HuH-7.5 (cell line): ENCODE results near the gene CIT.
"Not testable (repeated sequence)": the region's sequence is repeated elsewhere in the genome, so short reads cannot be mapped to it uniquely, and the experiment has no call there.

Source experiments
- DNase-seq: peaks from one replicate; pipeline ENCODE4 v3.0.0; 2011; ENCODE audit warnings: low spot score

The CIT gene

GRCh38 chr12:119742700-119743099 lies 134.4 kb downstream of the CIT start:
- DNase-seq: no peak

GRCh38 chr12:119740830-119741229 lies 136.3 kb downstream of the CIT start:
- no peak for DNase-seq

GRCh38 chr12:119735079-119735478 lies 142.0 kb downstream of the CIT start:
- DNase-seq: no peak

DNA sequence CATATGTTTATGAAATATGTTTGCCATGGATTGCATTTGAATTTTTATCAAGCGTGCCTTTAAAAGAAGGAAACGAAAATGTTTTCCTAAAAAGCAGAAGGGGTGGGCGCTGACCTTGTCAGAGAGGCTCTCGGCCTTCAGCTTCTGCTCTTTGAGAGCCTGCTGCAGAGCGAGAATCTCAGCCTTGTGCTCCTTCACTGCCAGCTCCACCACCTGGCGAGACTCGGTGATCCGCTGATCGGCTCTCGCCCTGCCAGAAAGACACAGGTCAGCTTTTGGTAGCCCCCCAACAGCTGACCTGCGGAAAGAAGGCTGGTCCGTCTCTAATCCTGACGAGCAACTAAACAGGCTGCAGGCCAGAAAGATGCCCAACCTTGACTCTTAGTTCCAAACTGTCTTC lies 146.7 kb downstream of the CIT start:
- no peak for DNase-seq

DNA sequence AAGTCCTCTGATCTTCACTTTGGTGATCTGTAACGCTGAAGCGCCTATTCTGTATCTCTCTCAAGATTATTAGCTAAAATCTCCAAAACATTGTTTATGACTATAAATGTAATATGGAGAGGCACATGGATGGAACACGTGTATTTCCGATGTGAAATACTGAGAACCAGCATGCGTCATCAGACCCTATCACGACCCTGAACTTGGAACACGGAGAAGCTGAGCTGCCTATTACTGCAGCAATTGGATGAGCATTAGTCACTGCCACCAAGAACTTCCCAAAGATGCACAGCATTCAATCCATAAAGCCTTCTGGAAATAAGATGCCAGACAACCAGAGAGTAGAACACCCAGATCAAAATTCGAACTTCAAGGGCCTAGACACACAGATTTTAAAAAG lies 147.2 kb downstream of the CIT start:
- DNase-seq: no peak

DNA sequence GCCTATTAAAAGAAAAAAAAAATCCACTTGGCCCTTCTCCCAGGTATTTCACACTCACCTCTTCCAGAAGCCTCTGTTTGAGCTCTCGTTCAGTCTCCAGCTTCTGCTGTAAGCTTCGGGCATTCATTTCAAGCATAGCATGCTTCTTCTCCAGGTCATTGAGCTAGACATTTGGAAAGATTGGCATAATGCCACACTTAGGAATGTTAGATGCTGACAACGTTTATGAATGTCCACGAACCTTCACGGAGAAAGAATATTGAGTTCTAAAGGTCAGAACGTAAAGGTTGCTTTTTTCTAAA lies 148.7 kb downstream of the CIT start:
- no peak for DNase-seq

DNA sequence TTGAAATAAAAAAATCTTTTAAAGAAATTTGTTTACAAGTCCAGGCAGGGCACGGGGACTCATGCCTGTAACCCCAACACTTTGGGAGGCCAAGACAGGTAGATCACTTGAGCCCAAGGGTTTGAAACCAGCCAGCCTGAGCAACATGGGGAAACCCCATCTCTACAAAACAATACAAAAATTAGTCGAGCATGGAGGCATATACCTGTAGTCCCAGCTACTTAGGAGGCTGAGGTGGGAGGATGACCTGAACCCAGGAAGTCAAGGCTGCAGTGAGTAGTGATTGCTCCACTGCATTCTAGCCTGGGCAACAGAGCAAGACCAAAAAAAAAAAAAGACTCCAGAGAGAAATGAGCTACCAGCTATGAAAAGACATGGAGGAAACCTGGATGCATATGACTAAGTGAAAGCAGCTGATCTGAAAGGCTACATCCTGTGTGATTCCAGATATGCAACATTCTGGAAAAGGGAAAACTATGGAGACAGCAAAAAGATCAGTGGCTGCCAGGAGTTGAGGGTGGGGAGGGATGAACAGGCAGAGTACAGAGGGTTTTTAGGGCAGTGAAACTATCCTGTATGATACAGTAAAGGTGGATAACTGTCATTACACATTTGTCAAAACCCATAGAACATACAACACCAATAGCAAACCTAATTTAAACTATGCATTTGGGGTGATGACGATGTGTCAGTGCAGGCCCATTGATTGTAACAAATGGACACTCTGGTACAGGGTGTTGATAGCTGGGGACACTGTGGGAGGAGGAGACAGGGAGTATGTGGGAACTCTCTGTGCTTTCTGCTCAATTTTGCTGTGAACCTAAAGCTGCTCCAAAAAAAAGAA lies 149.3 kb downstream of the CIT start:
- no peak for DNase-seq

- DNase-seq: no peak
Observed at GRCh38 chr12:119725523-119725922, 151.6 kb downstream of the CIT start.

DNA sequence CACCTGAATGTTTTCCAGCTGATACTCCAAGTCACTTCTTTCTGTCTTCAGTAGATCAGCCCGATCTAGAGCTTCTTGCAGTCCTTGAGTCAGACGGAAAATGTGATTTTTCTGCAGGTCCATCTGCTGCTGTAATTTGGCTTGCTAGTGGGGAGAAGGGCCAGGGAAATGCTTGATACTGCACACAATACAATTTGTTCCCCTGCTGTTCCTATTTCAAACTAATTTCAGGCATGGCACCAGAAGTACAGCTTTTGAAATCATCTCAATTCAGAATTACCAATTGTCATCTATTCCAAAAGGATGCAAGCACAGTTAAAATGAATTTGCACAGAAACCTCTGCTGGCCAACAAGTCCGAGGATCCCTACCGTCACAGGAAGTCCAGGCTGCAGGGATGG lies 155.8 kb downstream of the CIT start:
- DNase-seq: no peak

GRCh38 chr12:119720349-119720748 lies 156.8 kb downstream of the CIT start:
- no peak for DNase-seq

DNA sequence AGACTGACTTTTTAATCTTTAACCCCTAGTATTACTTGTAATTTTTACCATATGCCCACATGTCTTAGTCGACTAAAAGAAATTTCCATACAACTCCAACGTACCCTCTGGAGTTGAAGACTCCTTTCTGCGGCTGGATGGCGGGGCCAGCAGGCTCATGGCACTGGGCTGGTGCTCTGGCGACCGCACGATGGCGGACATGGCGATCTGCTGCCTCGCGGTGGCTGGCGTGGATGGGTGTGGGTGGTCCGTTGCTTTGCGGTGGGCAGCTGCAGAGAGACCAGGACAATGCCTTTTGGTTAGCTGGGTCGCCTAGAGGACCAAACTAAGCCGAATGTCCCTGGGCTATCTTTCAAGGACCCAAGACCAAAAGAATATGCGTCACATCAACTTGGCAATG lies 159.0 kb downstream of the CIT start:
- DNase-seq: no peak

- no peak for DNase-seq
Observed at GRCh38 chr12:119715268-119715620, 161.9 kb downstream of the CIT start.

GRCh38 chr12:119714614-119715267 lies 162.4 kb downstream of the CIT start:
- no peak for DNase-seq

DNA sequence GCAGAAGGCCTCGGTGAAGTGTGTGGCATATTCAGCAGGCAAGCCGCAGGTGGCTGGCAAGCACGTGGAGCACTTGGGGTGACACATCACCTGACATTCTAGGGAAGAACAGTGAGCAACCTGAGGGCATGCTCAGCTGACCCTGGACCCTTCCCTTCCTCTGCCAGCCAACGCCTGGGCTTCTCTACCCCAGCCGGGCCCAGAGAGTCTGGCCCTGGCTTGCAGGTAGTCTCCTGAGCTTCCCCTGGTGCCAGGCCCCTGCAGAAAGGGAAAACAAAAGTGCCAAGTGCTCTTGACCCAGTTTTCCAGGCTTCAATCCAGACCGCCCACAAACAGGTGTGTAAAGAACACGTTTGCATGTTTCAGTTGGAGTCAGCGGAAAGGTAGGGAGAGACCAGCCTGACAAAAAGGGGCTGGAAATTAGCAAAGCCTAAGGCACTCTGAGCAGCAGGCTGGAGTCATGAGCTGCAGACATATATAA lies 163.5 kb downstream of the CIT start:
- DNase-seq: no peak

GRCh38 chr12:119712721-119713120 lies 164.4 kb downstream of the CIT start:
- no peak for DNase-seq

DNA sequence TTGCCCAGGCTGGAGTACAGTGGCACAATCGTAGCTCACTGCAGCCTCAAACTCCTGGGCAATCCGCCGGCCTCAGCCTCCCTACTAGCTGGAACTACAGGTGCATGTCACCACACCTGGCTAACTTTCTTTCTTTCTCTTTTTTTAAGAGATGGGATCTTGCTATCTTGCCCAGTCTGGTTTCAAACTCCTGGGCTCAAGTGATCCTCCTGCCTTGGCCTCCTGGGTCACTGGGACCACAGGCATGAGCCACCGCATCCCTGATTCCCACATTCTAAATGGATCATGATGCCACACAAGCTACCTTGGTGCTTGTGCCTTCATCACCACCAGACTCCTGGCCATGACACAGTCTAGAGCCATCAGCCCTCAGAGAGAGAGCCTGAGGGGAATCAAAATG lies 165.4 kb downstream of the CIT start:
- DNase-seq: no peak

DNA sequence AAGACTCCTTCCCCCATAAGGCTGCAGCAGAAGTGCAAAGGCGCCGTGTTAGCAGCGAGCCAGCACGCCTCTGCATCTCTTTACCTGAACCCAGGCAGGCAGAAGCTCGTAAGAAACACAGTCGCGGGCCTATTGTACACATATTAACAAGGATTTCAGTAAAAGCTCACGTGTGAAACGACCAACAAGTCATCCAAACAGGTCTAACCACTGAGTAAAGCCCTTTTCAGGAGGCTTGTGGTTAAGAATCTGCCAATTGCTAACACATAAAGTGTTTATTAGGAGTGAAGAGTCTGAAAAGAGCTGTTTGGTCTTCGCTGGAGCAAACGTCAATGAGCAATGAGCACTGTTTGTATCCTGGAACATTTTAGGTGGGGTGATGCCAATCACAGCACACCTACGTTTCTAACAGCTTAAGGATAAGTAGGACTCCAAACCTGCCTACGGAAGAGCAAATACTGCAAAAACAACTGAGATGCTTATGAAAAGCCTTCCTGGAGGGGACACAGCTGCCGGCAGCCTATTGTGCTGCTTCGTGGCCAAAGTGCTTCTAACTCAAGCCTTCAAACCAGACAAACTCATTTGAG lies 166.1 kb downstream of the CIT start:
- DNase-seq: no peak

GRCh38 chr12:119710374-119710964 lies 166.7 kb downstream of the CIT start:
- no peak for DNase-seq

DNA sequence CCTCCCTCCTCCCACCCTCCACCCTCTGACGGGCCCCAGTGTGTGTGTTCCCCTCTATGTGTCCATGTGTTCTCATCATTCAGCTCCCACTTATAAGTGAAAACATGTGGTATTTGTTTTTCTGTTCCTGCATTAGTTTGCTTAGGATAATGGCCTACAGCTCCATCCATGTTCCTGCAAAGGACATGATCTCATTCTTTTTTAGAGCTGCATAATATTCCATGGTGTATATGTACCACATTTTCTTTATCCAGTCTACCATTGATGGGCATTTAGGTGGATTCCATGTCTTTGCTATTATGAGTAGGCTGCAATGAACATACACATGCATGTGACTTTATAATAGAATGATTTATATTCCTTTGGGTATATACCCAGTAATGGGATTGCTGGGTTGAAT lies 170.7 kb downstream of the CIT start:
- not testable (repeated sequence) for DNase-seq

- no peak for DNase-seq
Observed at GRCh38 chr12:119705182-119705581, 171.9 kb downstream of the CIT start.

GRCh38 chr12:119704065-119704747 lies 172.9 kb downstream of the CIT start:
- DNase-seq: no peak

GRCh38 chr12:119700078-119700477 lies 177.0 kb downstream of the CIT start:
- no peak for DNase-seq
